Thoracic aorta (tissue), 2 donors: ENCODE results near the gene RWDD4. TPM values are rescaled to one million over a fixed set of nuclear protein-coding genes. Genes with fewer than 3 reads are reported as not detected.
"Not testable (repeated sequence)": the region's sequence is repeated elsewhere in the genome, so short reads cannot be mapped to it uniquely, and the experiment has no call there.

ENCODE experiments used
- ATAC-seq: fragments of 150-250 bp; one replicate; pipeline ENCODE4 v1.8.0; 2017; ENCODE audit warnings: low read depth; ENCODE audit not compliant: insufficient number of reproducible peaks, low FRiP score
- DNase-seq: peaks from one replicate; pipeline ENCODE4 v3.0.0-alpha.2; 2020; ENCODE audit warnings: low spot score
- H3K27ac ChIP-seq, 2 donors: fragments of 200-600 bp; sonication (generic); 1 replicate in 1 of 2; 2 replicates in 1 of 2; pipeline ENCODE4 v1.5.1; 2016; ENCODE audit warnings: mild to moderate bottlenecking in 2 of 2, moderate library complexity in 2 of 2
- H3K27me3 ChIP-seq: fragments of 200-600 bp; sonication (generic); replicated peaks from 2 replicates; pipeline ENCODE4 v1.6.0; 2016; ENCODE audit warnings: mild to moderate bottlenecking; ENCODE audit not compliant: insufficient read depth
- H3K36me3 ChIP-seq: fragments of 200-600 bp; sonication (generic); one replicate; pipeline ENCODE4 v1.5.1; 2016
- H3K4me1 ChIP-seq, 2 donors: fragments of 200-600 bp; sonication (generic); 1 replicate in 1 of 2; 2 replicates in 1 of 2; pipeline versions ENCODE4 v1.5.1 to v1.6.0; 2016; ENCODE audit warnings: low read depth in 2 of 2, mild to moderate bottlenecking in 1 of 2; ENCODE audit not compliant: control insufficient read depth in 1 of 2
- H3K4me3 ChIP-seq: fragments of 200-600 bp; sonication (generic); 2 replicates; pipeline ENCODE4 v1.5.1; 2016; ENCODE audit warnings: mild to moderate bottlenecking
- H3K9me3 ChIP-seq: fragments of 200-600 bp; sonication (generic); 2 replicates; pipeline ENCODE4 v1.5.1; 2016
- CTCF ChIP-seq: fragments of 200-600 bp; sonication (generic); IDR thresholded peaks from one replicate; pipeline ENCODE4 v1.5.1; 2019; ENCODE audit warnings: antibody characterized with exemption
- total RNA-seq, 2 donors: library from RNA; depleted of rRNA; stranded (reverse); fragments of >200 nt; gene quantifications; one replicate each; pipeline versions ENCODE4 v1.1.0 to v1.2.3, GENCODE V29; 2016

Gene RWDD4
- total RNA-seq, 2 donors from 2014 or later: 15.2 to 35.6 TPM

- H3K27me3 ChIP-seq: no peaks in the 10 kb centered on the region
- ATAC-seq (no peak), DNase-seq (no peak)
- peaks cover 20 to 31% of the 10 kb centered on the region in 2 donors for H3K4me1 ChIP-seq
- no peak for TF ChIP-seq CTCF
- no peaks in the 10 kb centered on the region for H3K9me3 ChIP-seq
- H3K4me3 ChIP-seq: no peak overlapping the region
- H3K36me3 ChIP-seq: no peaks in the 10 kb centered on the region
- no peak overlapping the region for H3K27ac ChIP-seq
Observed at GRCh38 chr4:183633476-183634400, 25.2 kb downstream of the RWDD4 start.

- no peaks in the 10 kb centered on the region for H3K9me3 ChIP-seq
- no peak overlapping the region for H3K4me3 ChIP-seq
- no peaks in the 10 kb centered on the region for H3K36me3 ChIP-seq
- H3K27me3 ChIP-seq: no peaks in the 10 kb centered on the region
- no peak for ATAC-seq
- H3K4me1 ChIP-seq: peaks cover 11 to 20% of the 10 kb centered on the region in 2 donors
- no peak overlapping the region for H3K27ac ChIP-seq
- TF ChIP-seq CTCF: no peak
- no peak for DNase-seq
Observed at GRCh38 chr4:183632689-183633088, 26.3 kb downstream of the RWDD4 start.

- no peak for TF ChIP-seq CTCF
- H3K27ac ChIP-seq: no peak overlapping the region
- ATAC-seq: no peak
Observed at GRCh38 chr4:183631577-183632198, 27.3 kb downstream of the RWDD4 start.

GRCh38 chr4:183627979-183628588 is 30.9 kb downstream of the RWDD4 start:
- DNase-seq (no peak), ATAC-seq (no peak)
- Histone ChIP-seq H3K9me3 (no peaks in the 10 kb centered on the region), H3K4me3 (no peak overlapping the region), H3K27me3 (no peaks in the 10 kb centered on the region), H3K27ac (no peak overlapping the region), H3K36me3 (no peaks in the 10 kb centered on the region), H3K4me1 (peaks cover 0 to 3% of the 10 kb centered on the region in 2 donors)
- no peak for TF ChIP-seq CTCF

More at GRCh38 chr4:183631577-183632198, 27.3 kb downstream of the RWDD4 start:
- H3K27me3 ChIP-seq: no peaks in the 10 kb centered on the region
- no peak overlapping the region for H3K4me3 ChIP-seq
- no peaks in the 10 kb centered on the region for H3K36me3 ChIP-seq
- H3K4me1 ChIP-seq: peaks cover 5 to 10% of the 10 kb centered on the region in 2 donors
- no peak for DNase-seq
- no peaks in the 10 kb centered on the region for H3K9me3 ChIP-seq

- H3K9me3 ChIP-seq, H3K27ac ChIP-seq, H3K27me3 ChIP-seq, DNase-seq, ATAC-seq, H3K4me3 ChIP-seq, H3K4me1 ChIP-seq, H3K36me3 ChIP-seq: not testable (repeated sequence)
Observed at GRCh38 chr4:183627286-183627685, 31.7 kb downstream of the RWDD4 start.
